H54 (cell line): Measurements from ENCODE around the gene RSAD2.
"Not testable (repeated sequence)": the region's sequence is repeated elsewhere in the genome, so short reads cannot be mapped to it uniquely, and the experiment has no call there.

Source experiments
- DNase-seq: peaks from one replicate; pipeline ENCODE4 v3.0.0; 2011; ENCODE audit warnings: low spot score, mixed read lengths; ENCODE audit not compliant: insufficient read length
- FAIRE-seq: peaks from 3 replicates; lab custom pipeline; 2011; peaks lifted over from hg19 to GRCh38; lab: Jason Lieb, UNC
- POLR2A ChIP-seq: IDR thresholded peaks from 2 replicates; pipeline ENCODE4 v1.6.1; 2011; ENCODE audit warnings: low read depth, mild to moderate bottlenecking, low read length

Gene RSAD2

DNA sequence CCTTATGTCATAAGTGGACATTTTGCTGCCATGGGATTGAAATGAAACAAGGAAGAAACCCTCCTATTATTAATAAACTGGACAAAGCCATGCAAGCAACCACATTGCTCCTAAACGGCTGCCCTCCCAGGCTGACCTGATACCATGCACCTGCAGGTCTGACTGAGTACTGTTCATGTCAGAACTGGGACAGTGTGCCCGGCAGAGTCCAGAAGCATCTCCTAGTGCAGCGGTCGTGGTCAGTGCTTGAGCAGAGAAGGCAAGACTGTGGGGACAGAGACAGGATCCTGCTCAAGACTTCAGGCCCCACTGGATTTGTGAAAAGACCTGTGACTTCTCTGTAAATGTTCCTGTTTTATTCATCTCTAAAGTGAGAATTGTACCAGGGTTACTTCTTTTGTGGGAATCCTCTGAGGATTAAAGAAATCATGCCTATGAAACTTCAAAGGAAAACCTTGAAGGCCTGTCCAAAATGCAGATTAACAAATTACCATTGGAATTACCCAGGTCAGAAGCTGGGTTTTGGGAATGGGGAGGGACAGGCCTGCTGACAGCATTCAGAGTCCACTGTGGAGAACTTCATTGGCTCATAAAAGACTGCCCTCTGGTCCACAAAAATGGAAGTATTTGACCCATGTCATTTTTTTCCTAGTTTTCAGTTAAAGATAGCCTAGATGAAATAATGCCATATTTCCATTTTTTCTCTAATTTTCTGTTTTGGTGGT is 53.5 kb downstream of the RSAD2 start:
- DNase-seq = no peak
- FAIRE-seq = no peak
- no peak for TF ChIP-seq POLR2A

DNA sequence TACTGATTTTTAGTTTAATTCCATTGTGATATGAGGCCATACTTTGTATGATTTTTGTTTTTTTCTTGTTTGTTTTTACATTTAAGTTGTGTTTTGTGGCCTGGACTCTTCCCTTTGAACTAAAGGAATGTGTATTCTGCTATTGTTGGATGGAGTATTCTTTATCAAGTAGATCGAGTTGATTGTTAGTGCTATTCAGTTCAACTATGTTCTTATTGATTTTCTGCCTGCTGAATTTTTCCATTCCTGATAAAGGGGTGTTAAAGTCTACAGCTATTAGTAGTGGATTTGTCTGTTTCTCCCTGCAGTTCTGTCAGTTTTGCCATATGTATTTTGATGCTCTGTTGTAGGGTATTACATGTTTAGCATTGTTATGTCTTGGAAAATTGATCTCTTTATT is 54.2 kb downstream of the RSAD2 start:
- DNase-seq (no peak), FAIRE-seq (no peak)
- TF ChIP-seq POLR2A = no peak

DNA sequence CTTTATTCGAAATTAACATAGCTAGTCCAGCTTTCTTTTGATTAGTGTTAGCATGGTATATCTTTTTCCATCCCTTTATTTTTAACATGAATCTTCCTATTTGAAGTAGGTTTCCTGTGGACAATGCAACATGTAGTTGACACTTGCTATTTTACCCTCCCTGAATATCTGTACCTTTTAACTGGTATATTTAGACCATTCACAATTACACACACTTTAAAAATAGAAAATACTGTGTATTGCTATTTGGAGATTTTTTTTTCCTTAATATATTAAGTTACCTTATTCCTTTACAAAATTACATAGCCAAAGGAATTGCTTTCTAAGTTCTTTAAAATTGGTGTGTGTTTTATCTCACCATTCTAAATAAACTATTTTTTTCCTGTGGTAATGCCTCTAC is 54.6 kb downstream of the RSAD2 start:
- no peak for TF ChIP-seq POLR2A
- DNase-seq = no peak
- FAIRE-seq = no peak

DNA sequence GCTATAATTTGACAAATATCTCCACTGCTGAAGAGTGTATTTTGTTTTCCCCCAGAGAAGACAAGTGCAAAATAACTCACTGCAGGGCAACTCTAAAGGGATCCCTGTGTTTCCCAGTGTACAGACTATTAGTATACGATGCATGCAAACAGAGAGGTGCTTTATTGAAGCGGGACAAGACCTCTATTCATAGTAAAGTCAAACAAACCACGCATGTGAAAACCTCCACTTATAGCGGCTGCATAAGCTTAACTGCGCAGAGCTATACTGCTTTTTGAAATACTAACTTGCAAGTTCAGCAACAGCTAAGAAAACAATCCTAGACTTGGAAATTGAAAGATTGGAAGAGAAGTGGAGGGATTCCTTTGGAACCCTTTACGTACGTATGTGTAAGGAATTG is 55.3 kb downstream of the RSAD2 start:
- TF ChIP-seq POLR2A = no peak
- no peak for DNase-seq
- no peak for FAIRE-seq

DNA sequence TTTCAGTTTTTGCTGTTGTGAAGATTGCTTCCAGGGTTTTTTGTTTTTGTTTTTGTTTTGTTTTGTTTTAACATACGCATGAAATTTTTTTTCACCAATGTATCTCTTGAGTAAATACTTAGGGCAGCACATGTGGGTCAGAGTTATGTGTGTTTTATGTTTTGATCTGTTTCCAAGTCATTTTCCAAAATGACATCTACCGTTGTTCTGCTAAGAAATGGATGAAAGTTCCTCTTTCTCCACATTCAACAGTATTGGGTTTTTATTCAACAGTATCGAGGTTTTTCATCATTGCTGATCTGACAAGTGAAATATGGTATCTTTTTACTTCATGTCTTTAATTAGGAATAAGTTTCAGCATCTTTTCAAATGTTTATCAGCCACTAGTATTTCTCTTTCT is 56.3 kb downstream of the RSAD2 start:
- DNase-seq (no peak), FAIRE-seq (no peak)
- no peak for TF ChIP-seq POLR2A

DNA sequence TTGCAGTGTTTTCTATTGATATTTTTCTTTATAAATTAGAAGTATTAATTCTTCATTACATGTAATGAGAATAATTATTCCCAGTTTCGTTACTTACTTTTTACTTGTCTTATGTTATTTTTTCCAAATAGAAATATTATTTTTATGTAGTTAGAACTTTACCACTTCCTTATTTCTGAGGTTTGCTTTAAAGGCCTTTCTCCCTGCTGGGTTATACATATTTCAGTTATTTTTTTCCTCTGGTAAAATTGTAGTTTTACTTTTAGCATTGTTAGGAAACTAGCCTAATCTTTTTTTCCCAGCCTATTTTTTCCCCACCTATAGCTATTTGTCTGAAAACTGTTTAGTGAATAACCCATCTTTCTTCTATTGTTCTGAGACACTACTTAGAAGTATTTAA is 56.8 kb downstream of the RSAD2 start:
- no peak for TF ChIP-seq POLR2A
- FAIRE-seq = no peak
- DNase-seq = no peak

DNA sequence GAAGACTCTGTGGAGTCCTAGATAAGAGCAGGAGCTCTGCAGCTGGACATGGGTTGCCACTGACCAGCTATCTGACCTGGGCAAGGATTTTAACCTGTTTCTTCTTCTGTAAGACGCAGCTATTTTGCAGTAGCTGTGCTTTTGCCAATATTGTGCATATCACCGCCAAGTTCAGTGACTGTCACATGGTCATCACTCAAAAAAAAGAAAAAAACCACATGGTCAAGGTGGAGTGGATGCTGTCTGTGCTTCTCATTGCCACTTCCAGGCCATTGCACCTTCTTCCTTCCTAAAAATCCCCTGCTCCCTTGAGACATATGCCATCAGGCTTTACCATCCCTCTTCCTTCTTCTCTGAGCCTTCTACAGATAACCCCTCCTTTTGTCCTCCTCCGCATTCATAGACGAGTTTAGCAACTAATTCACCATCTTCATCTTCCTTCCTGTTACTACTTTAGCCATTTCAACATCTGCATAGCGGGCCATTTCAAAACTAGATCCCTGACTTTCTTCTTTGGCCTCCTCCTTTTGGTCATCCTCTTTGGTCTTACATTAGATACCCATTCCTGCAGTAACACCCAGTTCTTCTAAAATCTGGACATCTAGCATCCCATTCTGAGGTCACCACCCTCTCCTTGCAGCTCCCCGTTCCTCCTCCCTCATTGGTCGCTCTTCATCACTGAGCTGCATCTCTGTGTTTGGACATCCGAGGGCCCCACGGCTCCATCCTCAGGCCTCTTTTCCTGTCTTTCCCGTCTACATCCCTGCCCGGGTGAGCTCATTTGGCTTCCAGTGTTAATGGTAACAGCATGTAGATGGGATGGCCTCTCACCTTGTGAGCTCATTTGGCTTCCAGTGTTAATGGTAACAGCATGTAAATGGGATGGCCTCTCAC is 57.4 kb downstream of the RSAD2 start:
- FAIRE-seq = no peak

DNA sequence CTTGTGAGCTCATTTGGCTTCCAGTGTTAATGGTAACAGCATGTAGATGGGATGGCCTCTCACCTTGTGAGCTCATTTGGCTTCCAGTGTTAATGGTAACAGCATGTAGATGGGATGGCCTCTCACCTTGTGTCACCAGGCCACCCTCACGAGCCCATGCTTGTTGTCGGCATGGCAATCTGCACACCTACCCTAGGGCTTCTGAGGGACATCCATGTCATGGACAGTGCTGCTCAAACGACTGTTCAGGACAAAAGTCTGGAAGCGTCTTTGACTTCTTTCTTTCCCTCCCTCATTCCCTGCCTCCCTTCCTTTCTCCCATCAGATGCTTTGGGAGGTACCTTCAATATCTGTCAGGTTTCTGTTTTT is 58.1 kb downstream of the RSAD2 start:
- not testable (repeated sequence) for FAIRE-seq, DNase-seq

More for the DNA sequence above, 57.4 kb downstream of the RSAD2 start:
- DNase-seq = no peak
- TF ChIP-seq POLR2A = no peak

DNA sequence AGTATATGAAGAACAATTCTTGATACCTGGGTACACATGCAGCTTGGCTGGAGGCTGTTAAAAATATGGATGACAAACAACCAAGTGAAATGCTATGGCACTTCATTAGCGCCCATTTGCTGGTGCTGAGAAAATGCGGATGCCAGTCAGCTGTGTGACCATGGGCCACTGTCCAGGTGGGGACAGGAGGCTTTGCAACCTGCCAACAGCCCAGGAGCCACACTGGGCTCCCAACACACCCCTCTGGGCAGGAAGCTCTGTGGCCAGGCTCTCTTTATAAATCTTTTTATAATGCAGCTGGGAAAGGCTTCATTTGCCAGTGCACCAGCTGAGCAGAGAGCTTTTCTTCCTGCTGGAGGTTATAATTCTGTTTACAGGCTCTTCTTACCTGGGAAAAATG is 59.6 kb downstream of the RSAD2 start:
- FAIRE-seq = no peak
- TF ChIP-seq POLR2A = no peak
- DNase-seq = no peak

DNA sequence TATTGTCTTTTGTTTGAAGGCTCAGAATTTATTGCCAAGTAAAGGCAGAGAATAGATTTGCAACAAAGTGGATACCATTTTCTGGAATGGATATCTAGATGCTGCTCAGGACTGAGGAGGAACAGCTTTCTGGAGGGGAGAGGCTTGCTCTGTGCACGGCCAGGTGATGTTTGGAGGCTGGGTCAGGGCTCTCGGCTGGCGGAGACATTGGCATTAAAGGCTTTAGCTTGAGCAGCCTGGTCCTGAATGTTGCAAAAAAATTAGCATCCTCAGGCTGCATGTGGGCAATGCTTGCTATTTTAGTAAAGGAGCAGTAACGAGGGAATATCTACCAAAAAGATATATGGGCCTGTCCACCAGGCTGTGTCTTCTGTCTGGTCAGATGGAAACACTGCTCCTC is 60.0 kb downstream of the RSAD2 start:
- DNase-seq (no peak), FAIRE-seq (no peak)
- TF ChIP-seq POLR2A = no peak

DNA sequence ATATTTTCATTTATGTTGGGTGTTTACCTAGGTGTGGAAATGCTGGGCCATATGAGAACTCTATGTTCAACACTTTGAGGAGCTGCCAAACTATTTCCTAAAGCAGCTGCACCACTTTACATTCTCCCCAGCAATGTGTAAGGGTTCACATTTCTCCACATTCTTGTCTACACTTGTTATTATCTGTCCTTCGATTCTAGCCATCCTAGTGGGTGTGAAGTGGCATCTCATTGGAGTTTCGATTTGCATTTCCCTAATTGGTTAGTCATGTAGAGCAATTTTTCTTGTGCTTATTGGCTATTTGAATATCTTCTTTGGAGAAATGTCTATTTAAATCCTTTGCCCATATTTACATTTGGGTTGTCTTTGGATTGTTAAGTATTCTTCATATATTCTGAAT is 61.5 kb downstream of the RSAD2 start:
- FAIRE-seq = no peak

DNA sequence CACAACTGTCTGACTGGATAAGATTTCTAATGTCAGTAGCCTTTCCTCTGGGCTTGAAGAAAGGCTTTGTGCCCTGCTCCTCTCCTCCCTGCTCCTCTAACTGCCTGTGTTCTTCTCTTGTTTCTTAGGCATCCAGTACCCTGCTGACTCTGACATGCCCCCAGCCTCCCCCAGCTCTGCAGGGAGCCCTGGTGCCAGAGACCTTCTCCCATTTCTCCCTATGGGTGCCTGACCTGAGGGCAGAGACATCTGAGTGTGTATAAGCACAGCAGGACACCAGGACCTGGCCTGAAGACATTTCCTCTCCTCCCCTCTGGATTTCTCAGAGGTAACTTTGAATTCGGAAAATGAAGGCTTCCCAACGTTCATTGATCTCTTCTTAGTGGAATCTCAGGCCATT is 63.2 kb downstream of the RSAD2 start:
- no peak for TF ChIP-seq POLR2A
- DNase-seq (no peak), FAIRE-seq (no peak)

More for the DNA sequence above, 61.5 kb downstream of the RSAD2 start:
- no peak for TF ChIP-seq POLR2A
- no peak for DNase-seq

DNA sequence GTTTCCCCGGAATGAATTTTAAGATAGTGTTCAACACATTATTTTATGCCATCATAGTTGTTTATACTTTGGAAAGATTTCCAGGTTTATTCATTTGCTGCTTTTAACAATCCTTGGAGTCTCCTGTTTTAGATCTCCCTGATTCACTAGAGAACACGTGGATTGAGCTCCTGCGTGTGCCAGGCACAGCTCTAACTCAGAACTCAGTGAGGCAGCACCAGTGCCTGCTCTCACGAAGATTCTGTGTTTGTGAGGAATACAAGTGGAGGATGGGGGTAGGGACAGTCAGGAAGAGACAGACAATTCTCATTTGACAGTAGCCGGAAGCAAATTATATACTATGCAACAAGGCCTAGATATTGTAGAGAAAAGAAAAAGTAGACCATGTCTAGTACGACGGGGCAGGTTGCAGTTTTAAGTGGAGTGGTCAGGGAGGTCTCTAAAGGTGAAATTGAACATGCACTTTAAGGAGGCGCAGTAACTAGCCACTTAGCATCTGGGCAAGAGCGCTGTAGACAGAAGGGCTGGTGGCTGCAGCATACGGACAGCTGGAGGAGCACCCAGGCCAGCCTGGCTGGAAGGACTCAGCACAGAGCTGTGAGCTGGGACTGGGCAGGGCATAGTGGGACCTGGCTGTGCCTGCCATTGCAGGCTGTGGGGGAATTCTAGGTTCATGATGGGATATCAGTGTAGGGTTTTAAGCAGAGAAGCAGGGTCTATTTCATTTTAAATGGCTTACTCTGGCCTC is 63.9 kb downstream of the RSAD2 start:
- TF ChIP-seq POLR2A = no peak
- FAIRE-seq (no peak), DNase-seq (no peak)

DNA sequence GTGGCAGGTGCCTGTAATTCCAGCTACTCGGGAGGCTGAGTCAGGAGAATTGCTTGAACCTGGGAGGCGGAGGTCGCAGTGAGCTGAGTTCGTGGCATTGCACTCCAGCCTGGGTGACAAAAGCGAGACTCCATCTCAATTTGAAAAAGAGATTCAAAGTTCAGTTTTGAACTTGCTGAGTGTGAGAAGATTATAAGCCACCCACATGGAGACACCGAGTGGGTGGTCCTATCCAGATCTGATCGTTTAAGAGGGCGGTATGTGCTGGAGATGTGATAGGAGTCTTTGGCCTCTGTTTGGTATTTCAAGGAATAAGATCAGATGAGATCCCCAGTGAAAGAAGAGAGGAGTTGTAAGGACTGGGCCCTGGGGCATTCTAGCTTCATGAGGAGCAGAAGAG is 65.3 kb downstream of the RSAD2 start:
- no peak for DNase-seq
- no peak for TF ChIP-seq POLR2A
- FAIRE-seq = no peak
